ENCODE results near the gene GRSF1. TPM values are rescaled to one million over a fixed set of nuclear protein-coding genes. Genes with fewer than 3 reads are reported as not detected.
"Not testable (repeated sequence)": the region's sequence is repeated elsewhere in the genome, so short reads cannot be mapped to it uniquely, and the experiment has no call there.

The GRSF1 gene
- total and polyA plus RNA-seq, 10 donors = 31.1 to 48.2 (median 39.6) TPM

GRCh38 chr4:70772929-70773555 lies 66.6 kb downstream of the GRSF1 start:
- Histone ChIP-seq H3K4me3 (no peak overlapping the region), H3K9me3 (no peaks in the 10 kb centered on the region), H3K4me1 (peaks cover 0 to 9% (median 0%) of the 10 kb centered on the region in 6 donors), H3K27ac (peak overlapping the region in 3 of 8 donors; percentile 1 to 39 (median 24)), H3K36me3 (peaks cover 0 to 86% (median 24%) of the 10 kb centered on the region in 6 donors), H3K27me3 (replicated peaks in 1 of 7) (no peaks in the 10 kb centered on the region)
- intact Hi-C loops (cut with DNase I; ENCODE audit: low total_unique reads) = no loop called here
- TF ChIP-seq POLR2AphosphoS5 (IDR thresholded peaks at IDR 0.05) = no peak
- WGBS, 5 donors = 61 to 74% (median 70%) methylated on average over 6 of the region's 6 CpGs
- DNase-seq = no peak

- peaks cover 0 to 82% (median 39%) of the 10 kb centered on the region in 6 donors for H3K36me3 ChIP-seq
- intact Hi-C loops (cut with DNase I; ENCODE audit: low total_unique reads); H3K27ac ChIP-seq; DNase-seq; H3K27me3 ChIP-seq (replicated peaks in 1 of 7); H3K4me3 ChIP-seq; H3K9me3 ChIP-seq; H3K4me1 ChIP-seq: not testable (repeated sequence)
- 50 to 98% (median 81%) methylated on average over 1 of the region's 1 CpG for whole genome bisulfite sequencing, 5 donors
Observed at GRCh38 chr4:70769396-70769795, 70.3 kb downstream of the GRSF1 start.

- H3K27me3 ChIP-seq (replicated peaks in 1 of 7) = no peaks in the 10 kb centered on the region
- no peak for TF ChIP-seq POLR2AphosphoS5 (IDR thresholded peaks at IDR 0.05)
- no peak for TF ChIP-seq CTCF (IDR thresholded peaks at IDR 0.05 in 8 of 11, conservative IDR thresholded peaks at IDR 0.05 in 3 of 11)
- no peak for TF ChIP-seq POLR2A (IDR thresholded peaks at IDR 0.05)
- H3K36me3 ChIP-seq = peaks cover 0 to 84% (median 42%) of the 10 kb centered on the region in 6 donors
- no peaks in the 10 kb centered on the region for H3K9me3 ChIP-seq
- peaks cover 0 to 9% (median 0%) of the 10 kb centered on the region in 6 donors for H3K4me1 ChIP-seq
- intact Hi-C loops (cut with DNase I; ENCODE audit: low total_unique reads) = no loop called here
- DNase-seq = no peak
- no peak overlapping the region for H3K4me3 ChIP-seq
- WGBS, 5 donors = 83 to 94% (median 88%) methylated on average over 3 of the region's 3 CpGs
- H3K27ac ChIP-seq = no peak overlapping the region
Observed at GRCh38 chr4:70768301-70768948, 71.3 kb downstream of the GRSF1 start.

Small RNA genes lying within 50 kb of the gene (small RNA-seq; reads per million reads assigned to genes)
- gene RF00026 = 0 reads per million in 4 donors
- gene RNU6-891P = 0 reads per million in 4 donors

Other genes with a start within 250 kb of the GRSF1 start
- gene AMBN, start 247.6 kb downstream of the GRSF1 start, total RNA-seq = not detected
- not detected for gene AMBN, start 247.6 kb downstream of the GRSF1 start, polyA plus RNA-seq
- gene ENAM, start 211.1 kb downstream of the GRSF1 start, total RNA-seq = under 1 TPM in 2 of 7 donors, not detected in 5; 0.27 to 0.30 TPM
- gene ENAM, start 211.1 kb downstream of the GRSF1 start, polyA plus RNA-seq = under 1 TPM in 2 of 3 donors, not detected in 1; 0.02 to 0.03 TPM
- 1,000 to 10,000 TPM in 1 of 7 donors, 100 to 1,000 TPM in 6; 185 to 1,125 (median 538) TPM for gene JCHAIN, start 173.4 kb downstream of the GRSF1 start, total RNA-seq
- gene JCHAIN, start 173.4 kb downstream of the GRSF1 start, polyA plus RNA-seq = 100 to 1,000 TPM in 1 of 3 donors, 10 to 100 TPM in 2; 64.8 to 181 (median 96.9) TPM
- gene UTP3, start 151.4 kb downstream of the GRSF1 start, total RNA-seq = 10 to 100 TPM; 29.0 to 45.1 (median 37.6) TPM
- gene UTP3, start 151.4 kb downstream of the GRSF1 start, polyA plus RNA-seq = 10 to 100 TPM; 37.3 to 51.3 (median 47.3) TPM
- gene RUFY3, start 117.9 kb downstream of the GRSF1 start, total RNA-seq = 10 to 100 TPM; 41.6 to 96.8 (median 88.3) TPM
- 10 to 100 TPM; 19.2 to 29.1 (median 23.3) TPM for gene RUFY3, start 117.9 kb downstream of the GRSF1 start, polyA plus RNA-seq
- gene MOB1B, start 62.5 kb upstream of the GRSF1 start, total RNA-seq = 10 to 100 TPM; 20.2 to 29.6 (median 24.4) TPM
- gene MOB1B, start 62.5 kb upstream of the GRSF1 start, polyA plus RNA-seq = 1 to 10 TPM; 3.5 to 4.7 (median 4.3) TPM
- gene DCK, start 153.8 kb upstream of the GRSF1 start, total RNA-seq = 10 to 100 TPM; 25.4 to 45.5 (median 34.7) TPM
- gene DCK, start 153.8 kb upstream of the GRSF1 start, polyA plus RNA-seq = 10 to 100 TPM; 19.3 to 40.7 (median 35.9) TPM

All from spleen (tissue), 11 donors.